Fibroblast of skin of abdomen (primary cell): ENCODE measurements around the gene MLH1. TPM values are rescaled to one million over a fixed set of nuclear protein-coding genes. Genes with fewer than 3 reads are reported as not detected.
A peak's percentile ranks its signal among the peaks of the same experiment; 100 is the strongest.
"Not testable (repeated sequence)": the region's sequence is repeated elsewhere in the genome, so short reads cannot be mapped to it uniquely, and the experiment has no call there.

ENCODE experiments used
- DNase-seq: peaks from one replicate; pipeline ENCODE4 v3.0.0-alpha.2; 2013
- polyA plus RNA-seq, 2 experiments: library from polyadenylated mRNA; unstranded; fragments of 120-200 nt; gene quantifications; one replicate each; pipeline ENCODE4 v1.2.1, GENCODE V29; 2013; ENCODE audit not compliant: insufficient read length in 2 of 2

MLH1 gene
- 36.8 TPM for polyA plus RNA-seq (2013, experiment 1 of 2; ENCODE audit: insufficient read length)
- polyA plus RNA-seq (2013, experiment 2 of 2; ENCODE audit: insufficient read length) = 34.3 TPM

- DNase-seq = peak; percentile 100
These were observed at the start of gene MLH1 for GRCh38 chr3:36993326-36994283. MLH1 (plus strand) TSS chr3:36993518; CDS start chr3:36993548, 30 bp downstream.

- DNase-seq = no peak
These were observed 49.7 kb upstream of the MLH1 start for GRCh38 chr3:36943601-36944000.

GRCh38 chr3:36944012-36944640, 49.2 kb upstream of the MLH1 start:
- peak; percentile 66 for DNase-seq

GRCh38 chr3:36944641-36945270, 48.6 kb upstream of the MLH1 start, which contains the start of gene TRANK1:
TRANK1 (minus strand) TSS chr3:36945054; CDS start chr3:36944809, 245 bp downstream.
- peak; percentile 60 for DNase-seq

GRCh38 chr3:36945333-36945980, 47.9 kb upstream of the MLH1 start:
- no peak for DNase-seq

- not testable (repeated sequence) for DNase-seq
These were observed 45.5 kb upstream of the MLH1 start for GRCh38 chr3:36947814-36948213.

GRCh38 chr3:36954452-36955134, 38.7 kb upstream of the MLH1 start:
- DNase-seq = no peak

GRCh38 chr3:36956155-36956554, 37.2 kb upstream of the MLH1 start:
- no peak for DNase-seq

- DNase-seq = no peak
These were observed 36.3 kb upstream of the MLH1 start for GRCh38 chr3:36957063-36957462.

- peak; percentile 70 for DNase-seq
These were observed 35.2 kb upstream of the MLH1 start for GRCh38 chr3:36957862-36958686.

- DNase-seq = no peak
These were observed 33.5 kb upstream of the MLH1 start for GRCh38 chr3:36959821-36960220.

GRCh38 chr3:36960502-36960901, 32.8 kb upstream of the MLH1 start:
- DNase-seq = no peak

GRCh38 chr3:36963008-36963407, 30.3 kb upstream of the MLH1 start:
- DNase-seq = not testable (repeated sequence)

GRCh38 chr3:36964331-36964730, 29.0 kb upstream of the MLH1 start:
- DNase-seq = no peak

GRCh38 chr3:36964817-36965216, 28.5 kb upstream of the MLH1 start:
- DNase-seq = no peak

GRCh38 chr3:36965440-36965839, 27.9 kb upstream of the MLH1 start:
- no peak for DNase-seq

GRCh38 chr3:36969085-36969484, 24.2 kb upstream of the MLH1 start:
- no peak for DNase-seq

GRCh38 chr3:36969540-36970432, 23.5 kb upstream of the MLH1 start:
- peak; percentile 24 for DNase-seq

- no peak for DNase-seq
These were observed 21.2 kb upstream of the MLH1 start for GRCh38 chr3:36972163-36972562.

GRCh38 chr3:36973139-36973538, 20.2 kb upstream of the MLH1 start:
- no peak for DNase-seq
